Dedifferentiated amniotic fluid mesenchymal stem cell (primary cell): Measurements from ENCODE around the gene TMC5.
"Not testable (repeated sequence)": the region's sequence is repeated elsewhere in the genome, so short reads cannot be mapped to it uniquely, and the experiment has no call there.

Experiments used
- DNase-seq: peaks from one replicate; pipeline ENCODE4 v3.0.0-alpha.2; 2016; ENCODE audit errors: extremely low spot score

The TMC5 gene

GRCh38 chr16:19540241-19540970, 122.7 kb downstream of the TMC5 start:
- DNase-seq, result no peak

GRCh38 chr16:19542138-19542821, 124.6 kb downstream of the TMC5 start:
- no peak for DNase-seq

DNA sequence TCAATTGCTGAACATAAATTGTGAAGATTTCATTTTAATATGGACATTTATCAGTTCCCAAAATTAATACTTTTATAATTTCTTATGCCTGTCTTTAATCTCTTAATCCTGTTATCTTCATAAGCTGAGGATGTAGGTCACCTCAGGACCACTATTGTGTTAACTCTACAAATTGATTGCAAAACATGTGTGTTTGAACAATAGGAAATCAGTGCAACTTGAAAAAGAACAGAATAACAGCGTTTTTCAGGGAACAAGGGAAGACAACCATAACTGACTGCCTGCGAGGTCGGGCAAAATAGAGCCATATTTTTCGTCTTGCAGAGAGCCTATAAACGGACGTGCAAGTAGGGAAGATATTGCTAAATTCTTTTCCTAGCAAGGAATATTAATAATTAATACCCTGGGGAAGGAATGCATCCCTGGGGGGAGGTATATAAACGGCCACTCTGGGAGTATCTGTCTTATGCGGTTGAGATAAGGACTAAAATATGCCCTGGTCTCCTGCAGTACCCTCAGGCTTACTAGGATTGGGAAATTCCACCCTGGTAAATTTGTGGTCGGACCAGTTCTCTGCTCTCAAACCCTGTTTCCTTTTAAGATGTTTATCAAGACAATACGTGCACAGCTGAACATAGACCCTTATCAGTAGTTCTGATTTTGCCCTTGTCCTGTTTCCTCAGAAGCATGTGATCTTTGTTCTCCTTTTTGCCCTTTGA, 125.8 kb downstream of the TMC5 start:
- not testable (repeated sequence) for DNase-seq

DNA sequence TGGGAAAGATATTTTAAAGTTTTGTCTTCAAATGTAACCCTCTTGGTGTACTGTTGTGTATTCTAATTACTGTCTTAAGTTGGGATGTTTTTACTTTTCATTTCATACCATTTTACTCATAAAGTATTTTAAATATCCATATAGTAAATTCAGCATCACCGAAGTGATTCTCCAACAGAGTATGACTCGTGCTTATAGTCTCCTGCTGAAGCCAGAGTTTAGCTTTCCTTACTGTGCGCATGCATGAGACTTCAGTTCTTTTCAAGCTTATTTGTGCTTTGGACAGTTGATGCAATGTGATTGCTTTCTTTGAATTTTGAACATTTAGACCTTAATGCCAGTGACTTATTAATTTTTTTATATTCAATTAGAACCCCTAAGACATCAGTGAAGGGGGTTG, 130.5 kb downstream of the TMC5 start:
- no peak for DNase-seq
